IMR-90 (cell line): ENCODE data around the gene RRAGC. TPM values are rescaled to one million over a fixed set of nuclear protein-coding genes. Genes with fewer than 3 reads are reported as not detected.

Source experiments
- ATAC-seq: fragments of 200-7000 bp; cut with Tn5 transposase; 2 replicates; pipeline ENCODE4 v1.9.1; 2020; ENCODE audit warnings: low read depth, mild to moderate bottlenecking, moderate library complexity
- BruUV-seq: library from RNA; stranded (reverse); fragments of 400-500 nt; replicated peaks from 2 replicates; lab custom pipeline; 2021; lab: Mats Ljungman, UMichigan
- CTCF ChIA-PET: fragments of 300-600 bp; formaldehyde crosslinking; extraction: SDS; loops from one replicate; lab custom pipeline; 2021; ENCODE audit warnings: antibody characterized with exemption; lab: Yijun Ruan, JAX
- POLR2A ChIA-PET: fragments of 300-600 bp; sonication (Branson Sonifier 250); formaldehyde crosslinking; loops from one replicate; lab custom pipeline; 2022; ENCODE audit warnings: antibody characterized with exemption; ENCODE audit not compliant: unreplicated experiment; lab: Charles Lee
- DNase-seq: peaks from one replicate; pipeline ENCODE4 v3.0.0; 2013
- H2AFZ ChIP-seq: replicated peaks from 2 replicates; pipeline ENCODE3; 2013; ENCODE audit warnings: low read length, mild to moderate bottlenecking; ENCODE audit not compliant: poor library complexity
- H2AK5ac ChIP-seq: 2 replicates; pipeline ENCODE4 v1.6.1; 2013; ENCODE audit warnings: low read depth, low read length, inconsistent platforms
- H2AK9ac ChIP-seq: replicated peaks from 2 replicates; pipeline ENCODE3; 2013; ENCODE audit warnings: mild to moderate bottlenecking, low read depth, low read length, moderate library complexity; ENCODE audit not compliant: poor library complexity
- H2BK120ac ChIP-seq: 2 replicates; pipeline ENCODE4 v1.6.1; 2013; ENCODE audit warnings: low read depth, low read length, inconsistent platforms
- H2BK15ac ChIP-seq: 3 replicates; pipeline ENCODE4 v1.6.1; 2013; ENCODE audit warnings: low read depth, low read length, inconsistent platforms
- H2BK20ac ChIP-seq: 2 replicates; pipeline ENCODE4 v1.6.1; 2013; ENCODE audit warnings: low read depth, mild to moderate bottlenecking, inconsistent platforms, low read length, moderate library complexity
- H2BK5ac ChIP-seq: 2 replicates; pipeline ENCODE4 v1.6.1; 2013; ENCODE audit warnings: mild to moderate bottlenecking, low read depth, low read length, inconsistent platforms; ENCODE audit not compliant: poor library complexity, severe bottlenecking
- H3K14ac ChIP-seq: replicated peaks from 2 replicates; pipeline ENCODE4 v1.6.1; 2013; ENCODE audit warnings: low read depth, low read length, inconsistent platforms
- H3K18ac ChIP-seq: 2 replicates; pipeline ENCODE4 v1.6.1; 2013; ENCODE audit warnings: low read depth, low read length, control low read depth
- H3K23ac ChIP-seq: 2 replicates; pipeline ENCODE4 v1.6.1; 2013; ENCODE audit warnings: low read depth, low read length, inconsistent platforms
- H3K27ac ChIP-seq: 2 replicates; pipeline ENCODE4 v1.5.1; 2013; ENCODE audit warnings: mild to moderate bottlenecking, control low read depth, low read length; ENCODE audit not compliant: insufficient read depth
- H3K27me3 ChIP-seq: 2 replicates; pipeline ENCODE4 v1.6.1; 2013; ENCODE audit warnings: low read length; ENCODE audit not compliant: control insufficient read depth, insufficient read depth
- H3K36me3 ChIP-seq: 2 replicates; pipeline ENCODE4 v1.6.1; 2013; ENCODE audit warnings: low read length, mixed read lengths; ENCODE audit not compliant: control insufficient read depth, insufficient read depth
- H3K4ac ChIP-seq: 2 replicates; pipeline ENCODE4 v1.6.1; 2013; ENCODE audit warnings: low read depth, low read length, inconsistent platforms
- H3K4me1 ChIP-seq: 2 replicates; pipeline ENCODE4 v1.6.1; 2013; ENCODE audit warnings: low read length, mixed read lengths; ENCODE audit not compliant: control insufficient read depth, insufficient read depth
- H3K4me2 ChIP-seq: 2 replicates; pipeline ENCODE4 v1.6.1; 2013; ENCODE audit warnings: low read depth, mild to moderate bottlenecking, control low read depth, low read length, moderate library complexity
- H3K4me3 ChIP-seq: 2 replicates; pipeline ENCODE4 v1.5.1; 2013; ENCODE audit warnings: low read depth, mild to moderate bottlenecking, control low read depth, low read length, moderate library complexity; ENCODE audit not compliant: insufficient read depth
- H3K56ac ChIP-seq: 2 replicates; pipeline ENCODE4 v1.6.1; 2013; ENCODE audit warnings: low read length, inconsistent platforms; ENCODE audit not compliant: insufficient read depth; ENCODE audit errors: extremely low read depth
- H3K79me1 ChIP-seq, 2 experiments: 2 replicates each; pipeline ENCODE4 v1.6.1; 2013; ENCODE audit warnings: low read length in 2 of 2, inconsistent platforms in 1 of 2, low read depth in 1 of 2
- H3K9ac ChIP-seq: 2 replicates; pipeline ENCODE4 v1.6.1; 2013; ENCODE audit warnings: low read depth, low read length, control low read depth
- H3K9me1 ChIP-seq: 2 replicates; pipeline ENCODE4 v1.6.1; 2013; ENCODE audit warnings: low read length, inconsistent platforms; ENCODE audit not compliant: insufficient read depth
- H3K9me3 ChIP-seq: 2 replicates; pipeline ENCODE4 v1.6.1; 2013; ENCODE audit warnings: low read length; ENCODE audit not compliant: control insufficient read depth, insufficient read depth
- H4K20me1 ChIP-seq: 2 replicates; pipeline ENCODE4 v1.6.1; 2013; ENCODE audit warnings: low read length, inconsistent platforms; ENCODE audit not compliant: insufficient read depth
- H4K5ac ChIP-seq: 2 replicates; pipeline ENCODE4 v1.6.1; 2013; ENCODE audit warnings: mild to moderate bottlenecking, low read depth, low read length, control low read depth
- H4K8ac ChIP-seq, 2 experiments: 2 replicates each; pipeline ENCODE4 v1.6.1; 2013; ENCODE audit warnings: low read depth in 2 of 2, low read length in 2 of 2, control low read depth in 1 of 2, inconsistent platforms in 1 of 2
- H4K91ac ChIP-seq: 2 replicates; pipeline ENCODE4 v1.6.1; 2013; ENCODE audit warnings: low read depth, low read length, inconsistent platforms; ENCODE audit not compliant: insufficient read depth
- BHLHE40 ChIP-seq: fragments of 150-350 bp; IDR thresholded peaks from 2 replicates; pipeline ENCODE4 v1.6.1; 2016; ENCODE audit warnings: mild to moderate bottlenecking, low read depth, low read length
- CEBPB ChIP-seq: IDR thresholded peaks from 2 replicates; pipeline ENCODE4 v1.6.1; 2012; ENCODE audit warnings: low read depth, low read length, improper control_type of control experiment
- CHD1 ChIP-seq: IDR thresholded peaks from 2 replicates; pipeline ENCODE4 v1.6.1; 2012; ENCODE audit warnings: low read depth, low read length, improper control_type of control experiment
- ELK1 ChIP-seq: fragments of 150-350 bp; IDR thresholded peaks from 2 replicates; pipeline ENCODE4 v1.6.1; 2016; ENCODE audit warnings: low read depth, mild to moderate bottlenecking, low read length, moderate library complexity, borderline replicate concordance
- FOS ChIP-seq: fragments of 150-350 bp; IDR thresholded peaks from 2 replicates; pipeline ENCODE4 v1.6.1; 2016; ENCODE audit warnings: low read depth, low read length
- MAFK ChIP-seq: IDR thresholded peaks from 2 replicates; pipeline ENCODE4 v1.6.1; 2012; ENCODE audit warnings: low read depth, low read length, improper control_type of control experiment
- MAZ ChIP-seq: IDR thresholded peaks from 2 replicates; pipeline ENCODE4 v1.6.1; 2012; ENCODE audit warnings: low read depth, mild to moderate bottlenecking, low read length, improper control_type of control experiment, moderate library complexity, borderline replicate concordance
- MXI1 ChIP-seq: IDR thresholded peaks from 2 replicates; pipeline ENCODE4 v1.6.1; 2012; ENCODE audit warnings: low read depth, mild to moderate bottlenecking, low read length, moderate library complexity, borderline replicate concordance
- NFE2L2 ChIP-seq: fragments of 150-350 bp; IDR thresholded peaks from 2 replicates; pipeline ENCODE4 v1.6.1; 2016; ENCODE audit warnings: low read depth, mild to moderate bottlenecking, low read length
- POLR2A ChIP-seq: IDR thresholded peaks from 2 replicates; pipeline ENCODE4 v1.6.1; 2012; ENCODE audit warnings: mild to moderate bottlenecking, low read depth, low read length
- RAD21 ChIP-seq: IDR thresholded peaks from 2 replicates; pipeline ENCODE4 v1.6.1; 2012; ENCODE audit warnings: low read length, improper control_type of control experiment
- RCOR1 ChIP-seq: IDR thresholded peaks from 2 replicates; pipeline ENCODE4 v1.6.1; 2012; ENCODE audit warnings: mild to moderate bottlenecking, low read length, improper control_type of control experiment; ENCODE audit not compliant: insufficient replicate concordance
- USF2 ChIP-seq: fragments of 150-350 bp; IDR thresholded peaks from 2 replicates; pipeline ENCODE4 v1.6.1; 2017; ENCODE audit warnings: mild to moderate bottlenecking, antibody characterized with exemption, low read length, low read depth
- WGBS, 2 experiments: methylation state at CpG; one replicate each; pipeline versions ENCODE4 v1.1.5 to v1.1.7; 2013; ENCODE audit warnings: missing lambda C conversion rate in 2 of 2; ENCODE audit not compliant: insufficient read length in 1 of 2; ENCODE audit errors: extremely low coverage in 2 of 2; 5-methylcytosine and 5-hydroxymethylcytosine counted together
- dilution Hi-C: fragments of 300-500 bp; cut with HindIII; formaldehyde crosslinking; loops from one replicate; pipeline ENCODE4 v1.14.3; 2018; ENCODE audit warnings: low sequenced_read_pairs; ENCODE audit not compliant: unreplicated experiment
- in situ Hi-C: fragments of 300-500 bp; cut with MboI; formaldehyde crosslinking; loops from 3 replicates; pipeline ENCODE4 v1.14.3; 2019; ENCODE audit warnings: low sequenced_read_pairs, inconsistent platforms, mixed read lengths
- intact Hi-C: fragments of 100-400 bp; cut with micrococcal nuclease; formaldehyde crosslinking; loops from 2 replicates; pipeline ENCODE4 v1.10.0; 2022
- polyA plus RNA-seq, 3 experiments: library from polyadenylated mRNA; depleted of rRNA; stranded (reverse); fragments of >200 nt; gene quantifications; 2 replicates each; pipeline ENCODE4 v1.2.3, GENCODE V29; 2012; ENCODE audit warnings: low replicate concordance in 1 of 3
- total RNA-seq: library from RNA; depleted of rRNA; stranded (reverse); fragments of >200 nt; gene quantifications from 2 replicates; pipeline ENCODE4 v1.2.3, GENCODE V29; 2012
- TF ChIP-seq, protein P1 (sequence below): conservative IDR thresholded peaks from 2 replicates; pipeline ENCODE4 v1.5.1; 2012; ENCODE audit warnings: mild to moderate bottlenecking, low read depth, low read length, improper control_type of control experiment

Gene RRAGC
- total and polyA plus RNA-seq, 2 of the 4 experiments (the other 2 are of a cell fraction): 7.2 to 12.2 TPM

- Histone ChIP-seq H4K91ac (no peak overlapping the region), H2AFZ (no peak overlapping the region), H3K4me3 (no peak overlapping the region), H3K36me3 (peaks cover 23% of the 10 kb centered on the region), H3K18ac (no peak overlapping the region), H2BK5ac (no peak overlapping the region), H3K56ac (no peak overlapping the region), H2AK5ac (no peak overlapping the region), H2AK9ac (peak overlapping the region; percentile 63), H3K14ac (no peak overlapping the region), H3K4me1 (peaks cover 2% of the 10 kb centered on the region; the same call in 1 of the 2 replicates), H4K20me1 (no peaks in the 10 kb centered on the region; the same call in 1 of the 2 replicates), H3K27me3 (no peaks in the 10 kb centered on the region), H2BK15ac (no peak overlapping the region), H2BK20ac (no peak overlapping the region), H3K9ac (no peak overlapping the region), H2BK120ac (no peak overlapping the region), H3K23ac (no peak overlapping the region), H4K8ac (no peak overlapping the region), H4K5ac (no peak overlapping the region), H3K27ac (no peak overlapping the region), H3K9me3 (no peaks in the 10 kb centered on the region), H3K79me1 (peaks cover 4 to 6% of the 10 kb centered on the region in 2 experiments; a peak in 2 of 4 replicates), H3K9me1 (no peaks in the 10 kb centered on the region), H3K4me2 (no peak overlapping the region), H3K4ac (no peak overlapping the region)
- ChIA-PET CTCF (no interaction called here), POLR2A (no interaction called here)
- no peak for ATAC-seq
- in situ Hi-C loops: no loop called here
- BruUV-seq: no TSS peak
- DNase-seq: no peak
- intact Hi-C loops: no loop called here
- dilution Hi-C loops: no loop called here
- TF ChIP-seq MAZ: no peak
- no peak for TF ChIP-seq CEBPB
- TF ChIP-seq POLR2A: no peak
- TF ChIP-seq MXI1: no peak
- no peak for TF ChIP-seq NFE2L2
- no peak for TF ChIP-seq RCOR1
- TF ChIP-seq CHD1: no peak
- TF ChIP-seq FOS: no peak
- no peak for TF ChIP-seq USF2
- no peak for TF ChIP-seq BHLHE40
- no peak for TF ChIP-seq ELK1
- TF ChIP-seq, protein P1, sequence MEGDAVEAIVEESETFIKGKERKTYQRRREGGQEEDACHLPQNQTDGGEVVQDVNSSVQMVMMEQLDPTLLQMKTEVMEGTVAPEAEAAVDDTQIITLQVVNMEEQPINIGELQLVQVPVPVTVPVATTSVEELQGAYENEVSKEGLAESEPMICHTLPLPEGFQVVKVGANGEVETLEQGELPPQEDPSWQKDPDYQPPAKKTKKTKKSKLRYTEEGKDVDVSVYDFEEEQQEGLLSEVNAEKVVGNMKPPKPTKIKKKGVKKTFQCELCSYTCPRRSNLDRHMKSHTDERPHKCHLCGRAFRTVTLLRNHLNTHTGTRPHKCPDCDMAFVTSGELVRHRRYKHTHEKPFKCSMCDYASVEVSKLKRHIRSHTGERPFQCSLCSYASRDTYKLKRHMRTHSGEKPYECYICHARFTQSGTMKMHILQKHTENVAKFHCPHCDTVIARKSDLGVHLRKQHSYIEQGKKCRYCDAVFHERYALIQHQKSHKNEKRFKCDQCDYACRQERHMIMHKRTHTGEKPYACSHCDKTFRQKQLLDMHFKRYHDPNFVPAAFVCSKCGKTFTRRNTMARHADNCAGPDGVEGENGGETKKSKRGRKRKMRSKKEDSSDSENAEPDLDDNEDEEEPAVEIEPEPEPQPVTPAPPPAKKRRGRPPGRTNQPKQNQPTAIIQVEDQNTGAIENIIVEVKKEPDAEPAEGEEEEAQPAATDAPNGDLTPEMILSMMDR: no peak
- TF ChIP-seq MAFK: no peak
- TF ChIP-seq RAD21: no peak
- whole genome bisulfite sequencing, 2 experiments: 93% methylated on average over 7 of the region's 9 CpGs; no CpG with 5 or more reads in 1 of the 2 experiments
Measured at GRCh38 chr1:38839363-38839762, 20.2 kb downstream of the RRAGC start.
